Activated gamma-delta T cell (primary cell): ENCODE data around the gene PPFIA2.
"Not testable (repeated sequence)": the region's sequence is repeated elsewhere in the genome, so short reads cannot be mapped to it uniquely, and the experiment has no call there.

Experiments
- DNase-seq: peaks from one replicate; lab custom pipeline; 2025; lab: John Stamatoyannopoulos, UW

PPFIA2 gene

DNA sequence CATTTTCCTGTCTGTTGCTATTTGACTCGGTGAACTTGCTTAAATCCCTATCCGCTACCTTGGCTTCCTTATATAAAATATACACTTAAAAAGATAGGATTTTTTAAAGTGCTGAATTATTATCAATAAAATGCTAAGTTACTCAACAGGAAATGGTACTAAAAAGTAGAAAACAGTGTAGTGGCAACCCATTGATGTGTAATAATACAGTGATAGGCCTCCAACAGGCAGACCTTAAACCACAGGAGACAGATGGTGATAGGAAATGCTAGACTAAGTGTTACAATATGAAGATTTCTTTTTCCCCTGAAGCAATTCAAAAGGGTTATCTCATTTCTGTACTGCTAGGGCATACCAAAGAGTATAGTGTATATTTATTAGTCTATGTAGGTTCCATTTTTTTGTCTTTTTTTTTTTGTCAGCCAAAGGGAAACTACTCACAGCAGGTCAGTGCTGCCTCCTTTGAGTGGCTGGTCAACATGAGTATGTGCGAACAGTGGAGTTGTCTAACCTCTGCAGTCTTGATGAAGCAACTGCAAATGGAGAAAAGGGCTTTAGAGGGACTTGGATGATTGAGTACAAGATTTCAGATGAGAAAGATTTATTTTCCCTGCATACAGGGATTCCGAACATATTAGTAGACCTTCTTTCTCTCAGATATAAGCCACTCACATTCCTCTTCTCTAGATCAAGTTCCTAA lies 497.5 kb downstream of the PPFIA2 start:
- DNase-seq = no peak

DNA sequence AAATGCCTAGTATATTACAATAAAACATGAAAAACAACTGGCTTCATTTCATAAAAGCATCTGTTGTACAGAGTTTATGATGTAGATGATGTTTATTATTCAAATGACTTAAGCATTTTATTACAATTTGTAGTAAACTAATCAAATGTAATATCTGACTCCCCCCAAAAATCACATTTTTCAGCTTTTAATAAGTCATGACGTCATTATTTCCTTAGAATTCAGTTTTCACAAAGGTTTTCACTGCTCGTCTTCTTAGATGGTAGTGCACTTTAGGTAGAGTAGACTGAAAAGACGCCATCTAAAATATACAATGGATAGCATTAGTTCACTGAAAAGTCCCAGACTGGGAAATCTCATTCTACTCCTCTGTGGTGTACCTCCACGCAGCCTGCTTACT lies 499.8 kb downstream of the PPFIA2 start:
- no peak for DNase-seq

DNA sequence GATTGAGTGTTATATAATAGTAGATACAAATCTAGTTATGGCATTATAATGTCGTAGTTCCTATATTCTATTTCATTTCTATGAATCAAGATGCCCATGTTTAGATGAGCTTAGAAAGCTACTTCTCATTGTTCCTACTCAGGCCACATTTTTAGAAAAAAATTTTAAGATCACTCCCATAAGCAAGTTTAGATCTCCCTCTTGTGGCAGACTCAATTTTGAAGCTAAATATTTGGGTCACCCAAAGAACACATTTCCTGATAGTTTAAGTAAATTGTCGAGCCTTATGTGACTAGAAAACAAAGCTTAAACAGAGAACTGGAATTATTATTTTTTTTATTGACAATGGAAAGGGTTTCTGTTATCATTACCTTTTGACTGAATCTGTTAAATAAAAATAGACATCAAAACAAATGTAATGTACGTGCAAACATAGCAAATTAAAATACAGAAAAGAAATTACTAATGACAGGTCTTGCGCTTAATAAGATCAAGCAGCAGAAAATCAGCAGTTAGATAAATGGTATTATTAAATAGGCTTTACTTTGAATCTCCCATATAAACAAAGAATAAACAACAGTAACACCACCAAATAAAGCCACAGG lies 501.1 kb downstream of the PPFIA2 start:
- DNase-seq = no peak

DNA sequence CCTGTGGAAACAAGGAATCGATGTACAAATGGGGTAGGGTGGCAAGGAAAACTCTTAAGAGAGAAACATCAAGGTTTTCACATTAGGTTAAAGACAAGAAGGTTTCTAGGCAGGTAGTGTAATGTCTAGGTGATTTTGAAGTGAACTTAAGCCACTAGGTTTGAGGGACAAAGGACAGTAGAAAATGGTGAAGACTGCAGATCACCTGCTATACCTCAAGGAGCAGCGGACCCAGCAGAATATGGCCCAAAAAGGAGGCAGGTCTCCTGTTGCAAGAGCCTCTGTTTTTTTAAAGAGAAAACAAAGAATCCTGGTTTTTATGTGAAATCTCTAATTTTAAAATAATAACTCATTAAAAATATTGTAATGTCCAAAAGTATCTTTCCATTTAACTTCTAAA lies 503.2 kb downstream of the PPFIA2 start:
- no peak for DNase-seq

DNA sequence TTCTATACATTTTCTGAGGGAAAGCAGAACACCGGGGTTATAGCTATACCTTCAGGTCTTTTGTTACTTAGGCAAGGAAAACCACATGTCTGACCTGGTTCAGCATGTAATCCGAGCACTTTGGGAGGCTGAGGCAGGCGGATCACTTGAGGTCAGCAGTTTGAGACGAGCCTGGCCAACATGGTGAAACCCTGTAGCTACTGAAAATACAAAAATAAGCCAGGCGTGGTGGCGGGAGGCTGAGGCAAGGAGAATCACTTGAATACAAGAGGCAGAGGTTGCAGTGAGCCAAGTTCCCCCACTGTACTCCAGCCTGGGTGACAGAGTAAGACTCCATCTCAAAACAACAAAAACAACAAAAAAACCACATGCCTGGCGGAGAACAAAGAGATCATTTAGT lies 503.7 kb downstream of the PPFIA2 start:
- DNase-seq = no peak

DNA sequence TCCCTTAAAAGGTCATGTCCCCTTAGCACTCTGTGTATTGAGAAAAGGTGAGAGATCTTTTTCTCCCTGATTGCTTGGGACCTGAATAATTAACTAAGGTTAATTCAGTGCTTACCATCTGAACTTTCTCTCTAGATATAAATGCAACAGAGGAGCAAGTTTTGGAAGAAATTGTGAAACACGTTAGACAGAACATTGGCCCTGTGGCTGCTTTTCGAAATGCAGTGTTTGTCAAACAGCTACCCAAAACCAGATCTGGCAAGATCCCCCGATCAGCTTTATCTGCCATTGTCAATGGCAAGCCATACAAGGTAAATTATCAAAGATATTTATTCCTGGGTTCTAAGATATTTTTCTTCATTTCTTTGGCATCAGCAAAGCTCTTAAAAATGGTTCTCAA lies 505.8 kb downstream of the PPFIA2 start:
- DNase-seq = no peak

DNA sequence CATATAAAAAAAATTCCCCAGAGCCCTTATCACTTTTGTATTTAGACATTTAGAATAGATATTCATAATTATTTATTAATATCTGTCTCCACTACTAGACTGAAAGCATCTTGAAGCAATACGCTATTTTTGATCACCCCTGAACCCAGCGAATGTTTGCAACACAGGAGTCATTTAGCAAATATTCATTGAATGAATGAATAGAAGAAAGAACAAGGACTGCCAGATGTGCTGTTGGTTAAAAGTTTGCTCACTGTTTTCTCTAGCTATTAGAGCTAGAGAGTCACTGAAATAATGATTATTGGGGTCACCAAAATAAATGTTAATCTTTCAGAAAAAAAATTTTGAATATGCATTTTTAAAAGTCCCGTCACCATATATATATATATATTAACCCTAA lies 506.9 kb downstream of the PPFIA2 start:
- DNase-seq = no peak

DNA sequence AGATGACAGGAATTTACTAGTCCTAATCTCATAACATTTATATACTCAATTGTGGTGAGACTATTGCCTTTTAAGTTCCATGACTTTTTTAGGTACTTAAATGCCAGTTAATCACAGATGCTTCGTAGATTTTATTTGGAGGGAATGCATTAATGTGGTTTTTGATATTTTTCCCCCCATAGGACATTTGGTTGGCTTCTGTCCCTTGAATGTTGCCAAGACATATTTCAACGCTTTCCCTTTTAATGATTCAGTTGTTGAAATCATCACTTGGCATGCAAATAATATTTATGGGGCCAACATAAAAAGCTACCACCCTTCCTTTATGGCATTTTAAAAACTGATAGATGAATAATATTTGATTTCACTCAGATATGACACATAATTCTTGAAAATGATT lies 509.2 kb downstream of the PPFIA2 start:
- DNase-seq = no peak

DNA sequence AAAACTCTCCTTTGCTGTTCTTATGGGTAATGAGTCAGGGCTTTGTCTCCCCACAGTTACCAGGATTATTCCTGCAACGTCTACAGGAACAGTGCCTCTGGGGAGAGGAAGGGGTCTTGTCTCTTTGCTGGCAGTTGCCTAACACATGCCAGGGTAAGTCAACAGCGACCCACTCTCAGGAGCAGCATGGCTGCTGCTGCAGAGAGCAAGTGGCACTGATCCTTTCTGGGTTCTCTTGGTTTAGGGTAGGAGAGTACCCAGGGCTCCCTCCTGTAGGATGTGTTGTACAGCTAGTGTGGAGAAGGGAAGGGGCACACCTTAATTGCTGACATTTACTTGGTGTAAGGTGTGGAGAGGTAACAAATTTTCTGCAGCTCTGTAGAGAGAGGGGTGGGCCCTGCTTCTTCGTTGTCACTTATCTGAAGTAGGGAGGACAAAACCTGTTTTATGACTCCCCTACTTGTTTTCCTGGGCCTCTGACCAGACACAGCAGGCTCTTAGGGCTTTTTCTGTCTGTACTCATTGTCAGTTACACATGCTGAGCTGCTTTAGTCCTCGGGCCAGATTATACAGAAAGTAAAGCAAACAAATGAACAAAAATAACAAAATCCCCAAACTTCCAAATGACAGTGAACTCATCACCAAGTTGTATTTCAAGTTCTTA lies 513.1 kb downstream of the PPFIA2 start:
- DNase-seq = no peak

DNA sequence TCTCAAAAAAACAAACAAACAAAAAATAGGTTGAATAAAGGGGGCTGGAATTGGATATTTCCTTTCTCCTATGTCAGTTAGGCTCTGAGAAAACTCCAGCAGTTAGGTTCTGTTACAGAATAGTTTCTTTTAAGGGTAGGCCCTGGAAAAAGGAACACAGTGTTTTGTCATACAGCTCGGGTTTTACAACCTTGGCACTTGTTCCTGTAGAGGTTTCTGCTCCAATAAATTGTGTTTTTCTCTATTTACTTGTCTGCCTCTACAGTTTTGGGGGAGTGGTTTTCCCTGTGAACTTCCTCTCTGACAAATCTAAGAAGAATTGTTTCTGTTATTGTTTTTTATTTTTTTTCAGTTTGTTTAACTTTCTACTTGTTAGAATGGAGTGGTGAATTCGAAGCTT lies 513.7 kb downstream of the PPFIA2 start:
- DNase-seq = no peak

DNA sequence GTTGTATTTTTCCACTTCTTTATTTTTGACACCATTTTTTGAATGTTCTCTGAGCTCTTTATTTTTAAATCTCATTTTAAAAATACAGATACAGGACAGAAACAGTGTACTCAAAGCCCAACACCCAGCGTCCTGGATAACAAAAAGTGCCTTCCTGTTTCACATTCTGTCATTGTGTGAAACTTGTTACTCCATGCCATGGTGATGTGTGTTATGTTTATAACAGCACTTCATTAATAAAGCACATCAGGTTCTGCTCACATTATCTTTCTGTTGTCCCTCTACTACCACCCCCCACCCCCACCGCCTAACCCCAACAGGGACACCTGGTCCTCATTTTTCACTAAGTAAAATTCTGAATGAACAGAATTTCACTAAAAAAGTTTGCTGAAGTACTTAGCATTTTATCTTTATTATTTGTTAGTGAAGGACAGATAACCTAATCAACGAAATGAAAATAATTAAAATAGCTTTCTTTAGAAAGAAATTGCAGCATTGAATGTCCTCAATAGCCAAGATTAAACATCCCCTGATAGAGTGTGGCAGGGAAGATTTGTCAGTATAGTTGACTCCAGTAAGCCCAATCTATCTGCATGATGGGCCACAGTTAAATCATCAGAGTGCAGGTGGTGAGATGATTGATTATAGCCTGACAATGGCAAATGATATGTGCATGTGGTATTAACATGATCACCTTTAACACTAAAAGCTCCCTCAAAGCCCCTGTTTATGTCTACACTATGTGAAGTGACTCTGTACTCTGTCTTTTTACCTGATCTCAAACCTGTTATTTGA lies 527.4 kb downstream of the PPFIA2 start:
- no peak for DNase-seq

DNA sequence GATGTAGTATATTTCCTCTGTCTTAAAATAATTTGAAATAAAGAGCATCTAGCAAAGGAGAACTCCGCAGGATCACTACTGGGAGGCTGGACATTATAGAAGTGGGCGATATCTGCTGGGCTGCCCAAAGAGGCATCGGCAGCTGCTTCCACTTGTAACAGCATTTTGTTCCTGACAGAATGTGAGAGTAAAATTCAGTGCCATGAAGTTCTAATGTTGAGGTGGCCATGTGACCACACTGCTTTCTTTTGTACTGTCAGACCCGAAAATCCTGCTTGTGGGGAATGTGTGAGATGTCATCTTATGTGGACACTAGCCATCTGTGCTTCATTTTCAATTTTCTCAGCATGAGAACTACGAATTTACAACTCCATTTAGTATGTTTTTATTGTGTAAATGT lies 529.4 kb downstream of the PPFIA2 start:
- no peak for DNase-seq

DNA sequence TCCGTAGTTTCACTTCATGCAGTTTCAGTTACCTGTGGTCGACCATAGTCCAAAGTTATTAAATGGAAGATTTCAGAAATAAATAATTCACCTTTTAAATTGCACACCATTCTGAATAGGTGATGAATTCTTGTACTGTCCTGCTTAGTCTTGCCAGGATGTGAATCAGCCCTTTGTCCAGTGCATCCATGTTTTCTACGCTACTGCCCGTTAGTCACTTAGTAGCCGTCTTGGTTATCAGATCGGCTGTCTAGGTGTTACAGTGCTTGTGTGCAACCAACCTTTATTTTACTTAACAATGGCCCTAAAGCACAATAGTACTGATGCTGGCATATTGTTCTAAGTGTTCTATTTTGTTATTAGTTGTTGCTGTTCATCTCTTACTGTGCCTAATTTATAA lies 534.5 kb downstream of the PPFIA2 start:
- DNase-seq = no peak

DNA sequence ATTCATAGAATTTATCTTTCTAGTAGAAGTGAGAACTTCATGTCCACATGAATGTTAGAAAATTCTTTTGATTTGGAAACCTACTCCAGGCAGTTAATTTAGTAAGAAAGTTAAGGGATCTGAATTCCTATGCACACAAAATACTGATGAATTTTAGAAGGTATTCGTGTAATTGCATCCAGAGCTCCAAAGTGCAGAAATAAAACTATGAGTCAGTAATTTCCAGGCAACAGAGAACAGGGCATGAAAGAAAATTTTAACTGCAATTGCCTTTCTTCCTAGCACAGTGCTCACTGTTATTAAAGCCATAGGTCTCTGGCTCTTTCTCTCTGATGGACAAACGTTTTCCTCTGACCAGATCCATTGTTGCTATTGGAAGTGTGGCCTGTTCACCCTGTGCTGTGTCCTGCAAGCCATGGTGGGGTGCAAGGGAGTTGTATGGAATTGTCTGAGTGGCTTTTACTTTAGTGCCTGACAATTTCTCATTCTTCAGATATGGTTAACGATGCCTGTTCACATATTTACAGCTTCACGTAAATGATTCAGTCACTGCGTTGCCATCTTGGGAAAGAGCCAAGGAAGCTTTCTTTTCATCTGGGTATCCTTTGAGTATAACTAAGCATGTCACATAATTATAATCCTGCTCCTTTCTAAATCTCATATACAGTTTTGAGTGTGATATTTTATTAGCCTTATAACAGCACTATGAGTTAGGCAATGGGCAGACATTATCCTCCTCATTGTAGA lies 536.1 kb downstream of the PPFIA2 start:
- no peak for DNase-seq

DNA sequence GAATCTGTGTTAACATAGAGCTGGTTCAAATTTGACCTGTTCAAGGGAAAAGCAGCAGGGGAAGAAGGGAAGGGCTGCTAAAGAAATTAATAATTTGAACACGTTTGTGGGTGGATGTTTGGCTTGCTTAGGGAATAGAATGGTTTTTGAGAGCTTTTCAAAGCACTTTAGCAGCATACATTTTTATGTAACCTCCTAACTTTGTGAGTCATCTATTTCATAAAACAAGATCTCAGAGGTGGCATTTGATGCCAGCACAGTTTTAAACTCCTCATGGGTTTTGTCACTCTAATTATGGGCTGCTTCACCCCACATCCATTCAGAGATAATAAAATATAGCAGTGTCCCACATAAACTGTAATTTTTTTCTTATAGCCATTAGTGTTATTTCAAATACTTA lies 537.5 kb downstream of the PPFIA2 start:
- DNase-seq = no peak

DNA sequence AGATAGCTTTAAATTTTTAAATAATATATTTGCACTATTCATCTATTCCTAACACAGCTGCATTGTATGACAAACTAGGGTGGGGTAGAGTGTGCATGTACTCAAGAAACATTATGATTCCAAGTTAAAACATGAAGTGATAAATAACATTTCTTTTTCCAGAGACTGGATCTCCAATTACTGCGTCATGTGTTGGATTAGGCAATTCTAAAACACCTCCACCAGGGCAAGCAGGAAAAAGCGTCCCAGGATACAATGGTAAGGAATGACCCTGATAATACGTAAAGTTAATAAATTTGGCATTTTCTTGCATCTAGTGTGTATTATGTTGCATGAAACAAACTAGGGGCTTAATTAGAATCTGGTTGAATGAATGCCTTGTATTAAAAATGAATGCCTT lies 542.4 kb downstream of the PPFIA2 start:
- DNase-seq = no peak

DNA sequence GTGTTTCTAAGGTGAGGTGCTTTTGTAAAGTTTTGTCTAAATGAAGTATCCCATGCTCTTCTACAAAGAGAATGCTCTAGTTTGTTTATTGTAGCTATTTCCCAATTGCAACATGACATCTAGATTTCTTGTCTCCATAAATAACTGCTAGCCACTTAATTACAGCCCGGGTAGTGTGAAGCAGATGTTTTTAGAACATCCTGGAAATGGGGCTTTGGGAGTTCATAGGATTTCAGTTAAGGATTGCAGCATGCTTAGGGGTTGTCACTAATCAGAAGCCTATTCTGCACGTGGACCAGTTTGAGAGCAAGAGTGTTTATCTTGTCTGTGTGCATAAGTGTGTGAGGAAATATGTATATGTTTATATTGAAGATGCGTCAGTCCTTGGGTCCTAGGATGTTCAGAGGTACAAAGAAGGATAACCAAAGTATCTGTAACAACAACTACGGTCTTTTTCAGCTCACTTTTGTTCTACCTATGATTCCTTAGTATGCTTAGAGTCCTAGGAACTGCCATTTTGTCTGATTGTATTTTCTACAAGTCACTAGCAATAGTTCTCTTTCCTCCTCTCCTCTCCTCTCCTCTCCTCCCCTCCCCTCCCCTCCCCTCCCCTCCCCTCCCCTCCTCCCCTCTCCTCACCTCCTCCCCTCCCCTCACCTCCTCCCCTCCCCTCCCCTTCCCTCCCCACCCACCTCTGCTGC lies 546.0 kb downstream of the PPFIA2 start:
- DNase-seq = no peak

DNA sequence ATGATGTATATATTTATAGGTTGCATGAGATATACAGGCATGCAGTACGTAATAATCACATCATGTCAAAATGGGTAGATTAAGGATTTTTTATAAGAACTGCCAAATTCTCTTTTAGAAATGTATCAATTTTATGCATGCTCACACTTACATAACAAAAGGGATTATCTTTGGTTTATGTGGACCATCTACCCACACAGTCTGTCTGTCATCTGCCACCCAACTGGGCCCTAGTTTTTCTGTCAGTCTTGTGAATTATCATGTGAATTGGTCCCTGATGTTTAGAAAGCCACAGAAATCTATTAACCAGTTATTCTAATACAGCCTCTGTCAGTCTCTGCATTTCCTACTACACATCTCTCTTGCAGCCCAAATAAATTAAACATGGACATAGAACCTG lies 547.8 kb downstream of the PPFIA2 start:
- DNase-seq = no peak

DNA sequence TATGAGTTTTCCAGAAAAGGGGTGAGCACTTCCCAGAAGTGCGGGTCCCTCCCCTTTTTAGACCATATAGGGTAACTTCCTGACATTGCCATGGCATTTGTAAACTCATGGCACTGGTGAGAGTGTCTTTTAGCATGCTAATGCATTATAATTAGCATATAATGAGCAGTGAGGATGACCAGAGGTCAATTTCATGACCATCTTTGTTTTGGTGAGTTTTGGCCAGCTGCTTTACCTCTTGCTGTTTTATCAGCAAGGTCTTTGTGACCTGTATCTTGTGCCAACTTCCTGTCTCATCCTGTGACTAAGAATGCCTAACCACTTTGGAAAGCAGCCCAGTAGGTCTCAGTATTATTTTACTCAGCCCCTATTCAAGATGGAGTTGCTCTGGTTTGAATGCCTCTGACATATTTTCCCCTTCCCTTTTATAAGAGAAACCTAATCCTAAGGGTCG lies 549.4 kb downstream of the PPFIA2 start:
- DNase-seq = not testable (repeated sequence)

DNA sequence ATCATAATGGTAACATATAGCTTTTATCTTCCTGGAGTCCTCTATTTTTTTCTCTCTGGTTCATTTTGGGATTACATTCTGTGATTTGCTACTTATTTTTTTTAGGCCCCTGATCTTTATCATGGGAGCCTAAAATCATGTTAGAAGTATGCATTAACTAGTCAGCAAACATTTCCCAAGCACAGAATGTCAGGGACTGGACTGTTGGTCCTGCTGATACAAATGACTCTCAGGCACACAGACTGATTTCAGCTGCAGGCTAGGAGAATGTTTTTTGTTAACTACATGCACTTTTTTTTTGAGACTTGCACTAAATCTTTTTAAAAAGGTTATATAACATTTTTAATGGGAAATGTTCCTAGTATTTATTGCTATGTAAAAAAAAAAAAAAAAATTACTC lies 550.1 kb downstream of the PPFIA2 start:
- no peak for DNase-seq

DNA sequence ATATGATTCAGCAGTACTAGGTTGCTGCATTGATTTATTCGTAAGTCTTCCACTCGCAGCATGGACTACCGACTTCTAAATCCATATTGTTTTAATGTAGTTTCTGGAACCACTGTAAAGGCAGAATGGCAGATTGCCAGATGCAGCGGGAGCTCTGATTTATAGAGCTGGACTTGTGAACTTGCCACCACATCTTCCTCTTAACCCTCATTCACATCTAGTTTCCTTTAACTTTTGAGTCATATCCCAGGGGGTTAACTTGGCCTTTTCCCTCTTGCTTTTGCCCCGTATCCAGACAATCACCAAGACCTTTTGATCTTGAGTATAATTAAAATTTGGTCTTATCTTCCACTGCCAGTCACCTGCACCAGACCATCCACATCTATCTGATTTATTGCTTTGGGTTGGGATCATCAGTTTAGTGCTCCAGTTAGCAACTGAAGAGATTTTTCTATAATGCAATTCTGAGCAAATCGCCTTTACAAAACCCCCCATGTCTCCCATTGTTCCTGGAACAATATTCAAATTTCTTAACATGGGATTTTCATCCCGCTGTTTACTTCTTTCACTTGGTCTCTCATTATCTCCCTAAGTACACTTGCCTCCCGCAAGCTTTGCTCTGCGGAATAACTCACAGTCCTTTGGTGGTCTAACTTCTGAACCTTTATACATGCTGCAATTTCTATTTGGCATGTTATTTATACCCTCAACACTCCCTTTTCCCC lies 550.8 kb downstream of the PPFIA2 start:
- no peak for DNase-seq
